HG02981 (cell line): ENCODE results near the gene ANGPTL4.
"Not testable (repeated sequence)": the region's sequence is repeated elsewhere in the genome, so short reads cannot be mapped to it uniquely, and the experiment has no call there.

ENCODE experiments used
- ATAC-seq: cut with Tn5 transposase; IDR thresholded peaks from one replicate; pipeline ENCODE4 v1.9.1; 2021; ENCODE audit warnings: mild to moderate bottlenecking, moderate library complexity; ENCODE audit not compliant: unreplicated experiment

Gene ANGPTL4

GRCh38 chr19:8360196-8360595 lies 3.8 kb upstream of the ANGPTL4 start:
- no peak for ATAC-seq

- no peak for ATAC-seq
Observed at GRCh38 chr19:8361921-8362793, 1.8 kb upstream of the ANGPTL4 start.

- no peak for ATAC-seq
Observed at GRCh38 chr19:8366121-8366581, 2.2 kb downstream of the ANGPTL4 start.

GRCh38 chr19:8366961-8367326 lies 3.0 kb downstream of the ANGPTL4 start:
- ATAC-seq, result no peak

- no peak for ATAC-seq
Observed at GRCh38 chr19:8367327-8368001, 3.5 kb downstream of the ANGPTL4 start.

GRCh38 chr19:8370176-8371010 lies 6.4 kb downstream of the ANGPTL4 start:
- ATAC-seq, result no peak

- ATAC-seq, result no peak
Observed at GRCh38 chr19:8371011-8371804, 7.3 kb downstream of the ANGPTL4 start.

- ATAC-seq, result no peak
Observed at GRCh38 chr19:8373867-8374813, 10.2 kb downstream of the ANGPTL4 start.

GRCh38 chr19:8375766-8376165 lies 11.8 kb downstream of the ANGPTL4 start:
- not testable (repeated sequence) for ATAC-seq

- not testable (repeated sequence) for ATAC-seq
Observed at GRCh38 chr19:8376373-8376974, 12.5 kb downstream of the ANGPTL4 start.

- ATAC-seq, result no peak
Observed at GRCh38 chr19:8377598-8377997, 13.6 kb downstream of the ANGPTL4 start.

GRCh38 chr19:8379156-8379891 lies 15.4 kb downstream of the ANGPTL4 start:
- not testable (repeated sequence) for ATAC-seq

GRCh38 chr19:8384569-8384968 lies 20.6 kb downstream of the ANGPTL4 start:
- not testable (repeated sequence) for ATAC-seq

GRCh38 chr19:8385103-8385502 lies 21.1 kb downstream of the ANGPTL4 start:
- not testable (repeated sequence) for ATAC-seq

- not testable (repeated sequence) for ATAC-seq
Observed at GRCh38 chr19:8385566-8385965, 21.6 kb downstream of the ANGPTL4 start.

GRCh38 chr19:8386419-8386818 lies 22.5 kb downstream of the ANGPTL4 start:
- ATAC-seq, result not testable (repeated sequence)

- ATAC-seq, result no peak
Observed at GRCh38 chr19:8386990-8387389, 23.0 kb downstream of the ANGPTL4 start.
